Adrenal gland (tissue), 5 donors: Measurements from ENCODE around the gene RSAD1.

Source experiments
- POLR2A ChIP-seq, 2 donors: fragments of 450-650 bp; IDR thresholded peaks; one replicate each; pipeline ENCODE4 v1.6.1; 2017; ENCODE audit warnings: antibody characterized with exemption in 2 of 2, mild to moderate bottlenecking in 2 of 2, moderate library complexity in 1 of 2
- TF ChIP-seq, protein P1 (sequence below), 6 experiments: fragments of 450-650 bp in 4 of 6; fragments of 200-600 bp in 2 of 6; sonication (generic) in 1 of 6; IDR thresholded peaks; 1 replicate in 5 of 6; 2 replicates in 1 of 6; pipeline versions ENCODE4 v1.5.1 to v1.8.0; 2016 to 2021; ENCODE audit warnings: antibody characterized with exemption in 6 of 6, mild to moderate bottlenecking in 2 of 6, moderate library complexity in 1 of 6
- donor health status: DM: no; HTN: no; CAD: no.

DNA sequence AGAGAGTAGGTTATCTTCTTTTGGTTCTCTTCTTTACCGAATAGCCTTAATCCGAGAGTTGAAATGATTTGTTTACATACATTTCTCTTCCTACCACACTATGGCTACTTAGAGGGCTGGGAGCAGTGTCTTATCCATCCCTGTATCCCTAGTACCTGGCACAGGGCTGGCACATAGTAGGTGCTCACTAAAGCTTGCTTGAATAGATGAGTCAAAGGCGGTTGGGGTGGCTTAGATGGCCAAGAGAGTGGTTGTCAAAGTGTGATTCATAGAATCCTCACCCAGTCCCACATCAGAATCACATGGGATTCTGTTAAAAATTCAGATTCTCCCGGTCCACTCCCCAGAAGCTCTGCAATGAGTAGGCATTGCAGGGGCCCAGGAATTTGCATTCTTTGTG lies 21.0 kb upstream of the RSAD1 start:
- TF ChIP-seq, protein P1, sequence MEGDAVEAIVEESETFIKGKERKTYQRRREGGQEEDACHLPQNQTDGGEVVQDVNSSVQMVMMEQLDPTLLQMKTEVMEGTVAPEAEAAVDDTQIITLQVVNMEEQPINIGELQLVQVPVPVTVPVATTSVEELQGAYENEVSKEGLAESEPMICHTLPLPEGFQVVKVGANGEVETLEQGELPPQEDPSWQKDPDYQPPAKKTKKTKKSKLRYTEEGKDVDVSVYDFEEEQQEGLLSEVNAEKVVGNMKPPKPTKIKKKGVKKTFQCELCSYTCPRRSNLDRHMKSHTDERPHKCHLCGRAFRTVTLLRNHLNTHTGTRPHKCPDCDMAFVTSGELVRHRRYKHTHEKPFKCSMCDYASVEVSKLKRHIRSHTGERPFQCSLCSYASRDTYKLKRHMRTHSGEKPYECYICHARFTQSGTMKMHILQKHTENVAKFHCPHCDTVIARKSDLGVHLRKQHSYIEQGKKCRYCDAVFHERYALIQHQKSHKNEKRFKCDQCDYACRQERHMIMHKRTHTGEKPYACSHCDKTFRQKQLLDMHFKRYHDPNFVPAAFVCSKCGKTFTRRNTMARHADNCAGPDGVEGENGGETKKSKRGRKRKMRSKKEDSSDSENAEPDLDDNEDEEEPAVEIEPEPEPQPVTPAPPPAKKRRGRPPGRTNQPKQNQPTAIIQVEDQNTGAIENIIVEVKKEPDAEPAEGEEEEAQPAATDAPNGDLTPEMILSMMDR (IDR thresholded peaks at IDR 0.05): no peak
- no peak for TF ChIP-seq POLR2A (IDR thresholded peaks at IDR 0.05)
